Measurements from ENCODE around the gene KRTAP1-3.
"Not testable (repeated sequence)": the region's sequence is repeated elsewhere in the genome, so short reads cannot be mapped to it uniquely, and the experiment has no call there.

The KRTAP1-3 gene

GRCh38 chr17:41008811-41009210 lies 25.9 kb downstream of the KRTAP1-3 start, which contains the start of gene KRTAP3-1:
KRTAP3-1 (minus strand) TSS chr17:41009128; CDS start chr17:41009074, 54 bp downstream.
- DNase-seq = no peak

GRCh38 chr17:41004397-41004796 lies 30.3 kb downstream of the KRTAP1-3 start:
- no peak for DNase-seq

DNA sequence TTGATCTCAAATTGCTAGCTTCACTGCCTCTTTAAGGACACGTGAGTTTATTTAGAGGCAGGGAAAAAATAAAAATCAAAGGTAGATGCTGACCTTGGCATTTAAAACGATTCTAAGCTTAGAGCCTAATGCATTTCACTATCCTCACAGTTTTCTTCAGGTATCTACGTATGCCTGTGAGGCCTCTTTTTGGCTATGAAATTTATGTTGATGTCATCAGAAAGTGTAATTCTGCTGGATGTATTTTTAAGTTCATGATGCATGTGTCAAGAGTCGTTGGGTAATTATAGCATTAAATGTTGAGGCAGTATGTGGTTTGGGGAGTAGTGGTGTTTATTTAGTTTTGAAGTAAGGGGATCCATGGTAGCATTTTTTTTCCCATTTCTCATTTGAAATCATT lies 30.7 kb downstream of the KRTAP1-3 start:
- DNase-seq = no peak

GRCh38 chr17:41002814-41003213 lies 31.9 kb downstream of the KRTAP1-3 start:
- no peak for DNase-seq

DNA sequence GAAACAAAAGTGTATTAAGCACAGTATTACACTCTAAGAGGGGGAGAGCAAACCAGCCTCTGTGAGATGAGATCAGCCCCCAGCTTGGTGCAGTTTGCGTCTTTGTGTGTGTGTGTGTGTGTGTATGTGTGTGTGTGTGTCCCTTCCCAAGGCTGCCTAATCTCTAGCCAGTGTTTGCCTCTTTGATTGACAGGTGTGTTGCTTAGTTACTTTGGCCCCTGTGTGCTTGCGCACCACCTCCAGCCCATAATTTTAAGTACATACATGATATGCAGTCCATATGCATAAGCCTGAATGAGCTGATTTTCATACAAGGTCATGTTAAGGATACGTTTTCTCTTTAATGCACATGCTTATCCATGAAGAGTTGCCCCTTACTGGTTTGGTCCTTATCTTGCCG lies 32.9 kb downstream of the KRTAP1-3 start:
- no peak for DNase-seq

- not testable (repeated sequence) for DNase-seq
These were observed 35.1 kb downstream of the KRTAP1-3 start, which contains the start of gene KRTAP3-2 for GRCh38 chr17:40999563-40999962. KRTAP3-2 (minus strand) TSS chr17:40999906; CDS start chr17:40999853, 53 bp downstream.

- DNase-seq = no peak
These were observed 37.3 kb downstream of the KRTAP1-3 start for GRCh38 chr17:40997361-40997760.

DNA sequence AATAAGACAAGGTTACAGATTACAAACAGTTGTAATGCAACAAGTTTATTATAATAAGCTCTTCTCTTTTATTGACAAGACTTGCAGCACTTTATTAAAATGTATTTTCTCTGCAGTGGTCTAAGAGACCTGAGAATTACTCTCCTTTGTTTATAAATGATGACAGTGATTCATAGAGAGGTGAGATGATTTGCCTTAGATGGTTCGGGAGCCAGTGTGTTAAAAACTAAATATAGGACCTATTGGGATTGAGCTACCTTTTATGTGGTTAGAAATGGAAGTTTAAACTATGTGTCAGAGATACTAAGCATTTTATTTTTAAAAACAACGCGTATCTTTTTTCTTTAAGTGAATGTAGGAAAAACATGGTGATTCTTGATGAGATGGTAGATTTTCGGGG lies 37.8 kb downstream of the KRTAP1-3 start:
- DNase-seq = no peak

- no peak for DNase-seq
These were observed 39.6 kb downstream of the KRTAP1-3 start for GRCh38 chr17:40995116-40995515.

GRCh38 chr17:40993839-40994238 lies 40.8 kb downstream of the KRTAP1-3 start, which contains the start of gene KRTAP3-3:
KRTAP3-3 (minus strand) TSS chr17:40994164; CDS start chr17:40994097, 67 bp downstream.
- DNase-seq = no peak

DNA sequence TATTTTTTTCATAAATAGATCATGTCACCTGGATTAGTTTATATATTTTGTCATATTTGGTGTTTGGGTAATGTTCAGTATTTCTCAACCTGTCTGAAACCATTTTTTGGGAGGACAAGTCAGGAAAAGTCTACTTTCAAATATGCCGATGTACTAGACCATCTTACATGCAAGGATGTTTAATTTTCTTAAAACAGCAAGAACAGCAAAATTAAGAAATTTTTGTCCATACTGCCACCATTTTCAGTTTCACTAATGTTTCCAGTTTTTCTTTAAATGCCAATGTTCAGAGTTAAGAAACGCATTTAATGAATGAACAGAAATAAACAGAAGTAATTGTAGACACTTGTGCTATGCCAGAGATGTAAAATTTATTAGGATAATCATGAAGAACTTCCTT lies 41.6 kb downstream of the KRTAP1-3 start:
- no peak for DNase-seq

DNA sequence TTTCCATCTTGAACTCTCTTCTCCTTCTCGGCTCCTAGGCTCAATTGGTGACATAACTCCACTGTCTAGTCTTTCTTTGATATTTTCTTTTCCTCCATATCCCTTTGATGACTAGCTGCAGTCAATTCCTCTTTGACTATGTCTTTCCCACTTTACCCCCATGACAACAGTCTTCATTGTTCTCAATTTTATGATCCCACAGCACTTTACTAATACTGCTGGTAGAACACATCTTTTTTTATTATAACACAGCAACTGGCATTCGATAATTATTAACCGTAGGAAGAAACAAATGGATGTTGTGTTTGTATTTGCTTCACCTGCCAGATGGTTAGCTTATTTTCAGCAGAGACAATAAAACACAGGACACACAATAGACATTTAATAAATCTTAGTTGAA lies 42.0 kb downstream of the KRTAP1-3 start:
- no peak for DNase-seq

DNA sequence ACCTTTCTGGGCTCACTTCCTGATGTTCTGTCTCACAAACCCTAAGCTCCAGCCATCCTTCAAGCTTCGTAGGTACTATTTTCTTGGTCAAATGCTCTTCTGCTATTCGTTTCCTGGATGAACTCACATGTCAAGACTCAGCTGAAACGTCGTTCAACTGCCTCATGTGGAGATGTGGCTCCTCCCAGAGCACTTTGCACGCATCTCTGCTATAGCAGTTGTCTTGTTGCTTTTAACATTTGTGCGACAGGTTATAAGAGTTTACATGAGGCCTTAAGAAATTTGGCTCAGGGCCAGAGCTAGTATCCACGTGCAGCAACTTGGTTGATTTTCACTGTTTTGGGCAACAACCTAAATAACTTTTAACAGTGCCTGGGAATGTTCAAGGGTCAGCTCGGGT lies 47.8 kb downstream of the KRTAP1-3 start:
- DNase-seq = no peak

DNA sequence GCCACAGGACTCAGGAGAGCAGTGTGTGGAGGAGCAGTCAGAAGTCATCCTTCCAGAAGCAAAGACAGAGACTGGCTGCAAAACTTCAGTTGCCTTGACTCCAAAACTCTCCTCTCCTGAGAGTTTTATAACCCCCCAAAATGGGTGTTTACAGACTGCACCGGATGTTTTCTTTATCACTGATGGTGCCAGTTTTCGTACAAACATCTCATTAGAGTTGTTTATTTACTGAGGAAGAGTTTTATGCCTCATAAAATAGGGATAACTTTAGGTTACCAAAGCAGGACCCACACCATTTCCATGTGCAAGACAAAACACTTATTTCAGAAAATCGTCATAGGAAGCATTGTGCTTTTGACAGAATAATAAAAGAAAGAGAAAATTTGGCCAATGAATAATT lies 50.4 kb downstream of the KRTAP1-3 start, which contains the start of gene KRT40:
TSS of gene KRT40 (minus strand) at position 101 of the 400 bp plus-strand sequence. CDS start at position 48, 53 bp downstream.
- DNase-seq = no peak

Data from activated CD8-positive, alpha-beta memory T cell treated with anti-CD3 and anti-CD28 coated beads for 24 hours (primary cell).